ENCODE results near the gene GALR1.

GALR1 gene

GRCh38 chr18:77321823-77322805 lies 72.5 kb downstream of the GALR1 start:
- no peak for DNase-seq (ENCODE audit: low read depth)

DNA sequence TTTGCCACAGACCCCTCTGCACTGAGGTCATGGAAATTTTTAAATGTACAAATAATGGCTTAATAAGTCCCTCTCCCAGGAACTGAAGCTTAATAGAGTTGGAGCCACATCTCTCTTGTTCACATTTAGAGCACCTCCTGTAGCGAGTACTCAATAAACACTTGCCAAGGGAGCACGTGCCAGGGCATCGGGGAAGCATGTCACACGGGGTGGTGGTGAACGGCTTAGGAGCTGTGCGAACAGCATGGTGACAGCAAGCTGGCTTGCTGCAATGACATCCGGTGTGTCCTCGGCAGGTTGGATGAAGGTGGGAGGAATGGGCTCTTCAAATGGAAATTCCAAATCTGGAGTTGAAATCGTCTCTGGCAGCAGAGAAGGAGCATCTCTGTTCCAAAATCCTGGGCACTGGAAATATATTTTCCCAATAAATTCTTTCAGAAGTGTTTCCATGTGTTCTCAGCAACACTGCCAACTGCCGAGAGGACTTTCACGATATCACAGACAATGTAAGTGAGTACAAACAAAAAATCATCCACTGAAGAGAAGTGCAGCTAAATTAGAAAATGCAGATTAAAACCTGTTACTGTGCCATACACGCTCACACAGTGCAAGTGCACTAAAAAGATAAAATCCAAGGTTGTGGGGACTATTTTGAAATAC lies 74.1 kb downstream of the GALR1 start:
- no peak for DNase-seq (ENCODE audit: low read depth)
